ENCODE results near the gene MTSS2. TPM values are rescaled to one million over a fixed set of nuclear protein-coding genes. Genes with fewer than 3 reads are reported as not detected.
A peak's percentile ranks its signal among the peaks of the same experiment; 100 is the strongest.

MTSS2 gene
- polyA plus RNA-seq, 1 of the 3 experiments (the other 2 are of a cell fraction) = 54.1 TPM

- CTCF ChIA-PET = interaction anchor here (0.6 to 14.3 kb wide), 3 partner anchors 11 to 93 kb away, joined by 3 to 181 read pairs (median 3); no protein-coding TSS in a partner anchor
- H3K27ac ChIP-seq (ENCODE audit: low read depth in 2 of 2, low read length in 1 of 2) = no peak overlapping the region
- peaks cover 45 to 71% of the 10 kb centered on the region in 2 experiments for H3K36me3 ChIP-seq (replicated peaks in 1 of 2; ENCODE audit: control insufficient read depth in 1 of 2, insufficient read depth in 2 of 2, low read length in 1 of 2)
Measured at GRCh38 chr16:70675851-70676513, 9.9 kb downstream of the MTSS2 start.

More at GRCh38 chr16:70675851-70676513, 9.9 kb downstream of the MTSS2 start:
- H3K4me2 ChIP-seq = no peak overlapping the region
- H3K9ac ChIP-seq = no peak overlapping the region
- WGBS (ENCODE audit: low lambda C conversion rate) = 83% methylated on average over 7 of the region's 7 CpGs
- H3K9me3 ChIP-seq = no peaks in the 10 kb centered on the region
- no peaks in the 10 kb centered on the region for H3K27me3 ChIP-seq (ENCODE audit: insufficient read depth)
- peaks cover 4% of the 10 kb centered on the region for H3F3A ChIP-seq (replicated peaks; ENCODE audit: insufficient read depth)
- no peak overlapping the region for H3K4me3 ChIP-seq (ENCODE audit: low read depth in 2 of 2, low read length in 1 of 2)
- H4K20me1 ChIP-seq (ENCODE audit: insufficient read depth) = peaks cover 13% of the 10 kb centered on the region
- no peaks in the 10 kb centered on the region; a peak in 1 of 4 replicates for H3K4me1 ChIP-seq (ENCODE audit: control insufficient read depth in 1 of 2, insufficient read depth in 2 of 2, low read depth in 1 of 2, low read length in 1 of 2)
- no peak overlapping the region for H2AFZ ChIP-seq (ENCODE audit: low read depth)
- POLR2A ChIA-PET = no interaction called here
- peak; percentile 17 for DNase-seq
- peaks cover 23% of the 10 kb centered on the region; the same call in 1 of the 2 replicates for H3K79me2 ChIP-seq (ENCODE audit: insufficient read depth)
- no peak for TF ChIP-seq GABPA (IDR thresholded peaks at IDR 0.05; ENCODE audit: low read depth)
- no peak for TF ChIP-seq MXI1 (IDR thresholded peaks at IDR 0.05; ENCODE audit: low read depth, low read length)
- TF ChIP-seq RCOR1 (IDR thresholded peaks at IDR 0.05; ENCODE audit: low read length) = no peak
- no peak for TF ChIP-seq MAX (IDR thresholded peaks at IDR 0.05; ENCODE audit: low read depth)
- TF ChIP-seq POLR2AphosphoS5 (IDR thresholded peaks at IDR 0.05; ENCODE audit: low read depth, low read length) = no peak
- TF ChIP-seq USF1 (IDR thresholded peaks at IDR 0.05; ENCODE audit: borderline replicate concordance, low read depth) = no peak
- TF ChIP-seq FOXM1 (IDR thresholded peaks at IDR 0.05; ENCODE audit: low read depth) = no peak
- no peak for TF ChIP-seq EZH2phosphoT487 (IDR thresholded peaks at IDR 0.05; ENCODE audit: borderline replicate concordance, low read depth)
- no peak for TF ChIP-seq MEF2A (IDR thresholded peaks at IDR 0.05; ENCODE audit: borderline replicate concordance, low read depth)
- TF ChIP-seq, protein P1, sequence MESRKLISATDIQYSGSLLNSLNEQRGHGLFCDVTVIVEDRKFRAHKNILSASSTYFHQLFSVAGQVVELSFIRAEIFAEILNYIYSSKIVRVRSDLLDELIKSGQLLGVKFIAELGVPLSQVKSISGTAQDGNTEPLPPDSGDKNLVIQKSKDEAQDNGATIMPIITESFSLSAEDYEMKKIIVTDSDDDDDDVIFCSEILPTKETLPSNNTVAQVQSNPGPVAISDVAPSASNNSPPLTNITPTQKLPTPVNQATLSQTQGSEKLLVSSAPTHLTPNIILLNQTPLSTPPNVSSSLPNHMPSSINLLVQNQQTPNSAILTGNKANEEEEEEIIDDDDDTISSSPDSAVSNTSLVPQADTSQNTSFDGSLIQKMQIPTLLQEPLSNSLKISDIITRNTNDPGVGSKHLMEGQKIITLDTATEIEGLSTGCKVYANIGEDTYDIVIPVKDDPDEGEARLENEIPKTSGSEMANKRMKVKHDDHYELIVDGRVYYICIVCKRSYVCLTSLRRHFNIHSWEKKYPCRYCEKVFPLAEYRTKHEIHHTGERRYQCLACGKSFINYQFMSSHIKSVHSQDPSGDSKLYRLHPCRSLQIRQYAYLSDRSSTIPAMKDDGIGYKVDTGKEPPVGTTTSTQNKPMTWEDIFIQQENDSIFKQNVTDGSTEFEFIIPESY (IDR thresholded peaks at IDR 0.05; ENCODE audit: borderline replicate concordance, low read depth) = no peak
- TF ChIP-seq ELF1 (IDR thresholded peaks at IDR 0.05) = no peak
- TF ChIP-seq TEAD4 (IDR thresholded peaks at IDR 0.05; ENCODE audit: borderline replicate concordance, insufficient read depth) = no peak
- no peak for TF ChIP-seq FOSL2 (IDR thresholded peaks at IDR 0.05; ENCODE audit: borderline replicate concordance, low read depth)
- TF ChIP-seq, protein P2, sequence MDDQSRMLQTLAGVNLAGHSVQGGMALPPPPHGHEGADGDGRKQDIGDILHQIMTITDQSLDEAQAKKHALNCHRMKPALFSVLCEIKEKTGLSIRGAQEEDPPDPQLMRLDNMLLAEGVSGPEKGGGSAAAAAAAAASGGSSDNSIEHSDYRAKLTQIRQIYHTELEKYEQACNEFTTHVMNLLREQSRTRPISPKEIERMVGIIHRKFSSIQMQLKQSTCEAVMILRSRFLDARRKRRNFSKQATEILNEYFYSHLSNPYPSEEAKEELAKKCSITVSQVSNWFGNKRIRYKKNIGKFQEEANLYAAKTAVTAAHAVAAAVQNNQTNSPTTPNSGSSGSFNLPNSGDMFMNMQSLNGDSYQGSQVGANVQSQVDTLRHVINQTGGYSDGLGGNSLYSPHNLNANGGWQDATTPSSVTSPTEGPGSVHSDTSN (IDR thresholded peaks at IDR 0.05) = no peak
- TF ChIP-seq, protein P3, sequence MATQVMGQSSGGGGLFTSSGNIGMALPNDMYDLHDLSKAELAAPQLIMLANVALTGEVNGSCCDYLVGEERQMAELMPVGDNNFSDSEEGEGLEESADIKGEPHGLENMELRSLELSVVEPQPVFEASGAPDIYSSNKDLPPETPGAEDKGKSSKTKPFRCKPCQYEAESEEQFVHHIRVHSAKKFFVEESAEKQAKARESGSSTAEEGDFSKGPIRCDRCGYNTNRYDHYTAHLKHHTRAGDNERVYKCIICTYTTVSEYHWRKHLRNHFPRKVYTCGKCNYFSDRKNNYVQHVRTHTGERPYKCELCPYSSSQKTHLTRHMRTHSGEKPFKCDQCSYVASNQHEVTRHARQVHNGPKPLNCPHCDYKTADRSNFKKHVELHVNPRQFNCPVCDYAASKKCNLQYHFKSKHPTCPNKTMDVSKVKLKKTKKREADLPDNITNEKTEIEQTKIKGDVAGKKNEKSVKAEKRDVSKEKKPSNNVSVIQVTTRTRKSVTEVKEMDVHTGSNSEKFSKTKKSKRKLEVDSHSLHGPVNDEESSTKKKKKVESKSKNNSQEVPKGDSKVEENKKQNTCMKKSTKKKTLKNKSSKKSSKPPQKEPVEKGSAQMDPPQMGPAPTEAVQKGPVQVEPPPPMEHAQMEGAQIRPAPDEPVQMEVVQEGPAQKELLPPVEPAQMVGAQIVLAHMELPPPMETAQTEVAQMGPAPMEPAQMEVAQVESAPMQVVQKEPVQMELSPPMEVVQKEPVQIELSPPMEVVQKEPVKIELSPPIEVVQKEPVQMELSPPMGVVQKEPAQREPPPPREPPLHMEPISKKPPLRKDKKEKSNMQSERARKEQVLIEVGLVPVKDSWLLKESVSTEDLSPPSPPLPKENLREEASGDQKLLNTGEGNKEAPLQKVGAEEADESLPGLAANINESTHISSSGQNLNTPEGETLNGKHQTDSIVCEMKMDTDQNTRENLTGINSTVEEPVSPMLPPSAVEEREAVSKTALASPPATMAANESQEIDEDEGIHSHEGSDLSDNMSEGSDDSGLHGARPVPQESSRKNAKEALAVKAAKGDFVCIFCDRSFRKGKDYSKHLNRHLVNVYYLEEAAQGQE (IDR thresholded peaks at IDR 0.05; ENCODE audit: low read depth, low read length) = no peak
- TF ChIP-seq RXRA (IDR thresholded peaks at IDR 0.05; ENCODE audit: borderline replicate concordance, low read depth) = no peak
- no peak for TF ChIP-seq NFIC (IDR thresholded peaks at IDR 0.05; ENCODE audit: borderline replicate concordance)
- TF ChIP-seq JUND (IDR thresholded peaks at IDR 0.05) = no peak
- TF ChIP-seq RFX5 (IDR thresholded peaks at IDR 0.05; ENCODE audit: low read length) = no peak
- TF ChIP-seq, protein P4, sequence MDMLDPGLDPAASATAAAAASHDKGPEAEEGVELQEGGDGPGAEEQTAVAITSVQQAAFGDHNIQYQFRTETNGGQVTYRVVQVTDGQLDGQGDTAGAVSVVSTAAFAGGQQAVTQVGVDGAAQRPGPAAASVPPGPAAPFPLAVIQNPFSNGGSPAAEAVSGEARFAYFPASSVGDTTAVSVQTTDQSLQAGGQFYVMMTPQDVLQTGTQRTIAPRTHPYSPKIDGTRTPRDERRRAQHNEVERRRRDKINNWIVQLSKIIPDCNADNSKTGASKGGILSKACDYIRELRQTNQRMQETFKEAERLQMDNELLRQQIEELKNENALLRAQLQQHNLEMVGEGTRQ (IDR thresholded peaks at IDR 0.05; ENCODE audit: borderline replicate concordance, low read depth, low read length) = no peak
- no peaks in the 10 kb centered on the region for H3K9me2 ChIP-seq
